HG02840 (cell line): ENCODE measurements around the gene CPLX3.

Experiments used
- ATAC-seq: cut with Tn5 transposase; IDR thresholded peaks from one replicate; pipeline ENCODE4 v1.9.1; 2021; ENCODE audit warnings: mild to moderate bottlenecking, moderate library complexity, moderate number of reproducible peaks; ENCODE audit not compliant: unreplicated experiment, low FRiP score

CPLX3 gene

DNA sequence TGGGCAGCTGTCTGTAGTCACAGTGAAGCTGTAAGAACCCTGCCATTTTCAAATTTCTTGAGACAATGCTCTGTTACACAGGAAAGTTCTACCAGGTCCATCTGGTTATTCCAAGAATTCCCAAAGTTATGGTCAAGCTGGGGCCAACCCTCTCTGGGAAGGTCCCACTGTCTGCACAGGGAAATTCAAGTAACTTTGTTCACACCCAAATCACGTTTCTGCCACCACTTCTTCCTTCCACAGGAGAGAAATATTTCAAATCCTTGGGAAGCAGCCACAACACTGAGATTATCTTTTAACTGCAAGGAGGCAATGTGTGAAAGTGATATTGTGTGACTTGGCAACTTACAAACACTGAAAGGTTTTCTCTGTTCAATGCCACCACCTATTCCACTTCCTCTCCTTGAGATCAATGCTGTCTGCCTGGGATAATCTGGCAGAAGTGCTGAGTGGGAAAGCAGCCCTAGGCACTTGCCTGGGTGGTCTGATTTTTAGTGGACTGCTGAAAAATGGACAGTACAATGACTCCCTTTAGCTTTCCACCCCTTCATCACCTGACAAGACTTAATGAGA is 41.1 kb downstream of the CPLX3 start:
- ATAC-seq, result no peak

- ATAC-seq, result no peak
These were observed 41.6 kb downstream of the CPLX3 start for GRCh38 chr15:74868059-74868458.

GRCh38 chr15:74869372-74869725 is 42.9 kb downstream of the CPLX3 start:
- no peak for ATAC-seq

DNA sequence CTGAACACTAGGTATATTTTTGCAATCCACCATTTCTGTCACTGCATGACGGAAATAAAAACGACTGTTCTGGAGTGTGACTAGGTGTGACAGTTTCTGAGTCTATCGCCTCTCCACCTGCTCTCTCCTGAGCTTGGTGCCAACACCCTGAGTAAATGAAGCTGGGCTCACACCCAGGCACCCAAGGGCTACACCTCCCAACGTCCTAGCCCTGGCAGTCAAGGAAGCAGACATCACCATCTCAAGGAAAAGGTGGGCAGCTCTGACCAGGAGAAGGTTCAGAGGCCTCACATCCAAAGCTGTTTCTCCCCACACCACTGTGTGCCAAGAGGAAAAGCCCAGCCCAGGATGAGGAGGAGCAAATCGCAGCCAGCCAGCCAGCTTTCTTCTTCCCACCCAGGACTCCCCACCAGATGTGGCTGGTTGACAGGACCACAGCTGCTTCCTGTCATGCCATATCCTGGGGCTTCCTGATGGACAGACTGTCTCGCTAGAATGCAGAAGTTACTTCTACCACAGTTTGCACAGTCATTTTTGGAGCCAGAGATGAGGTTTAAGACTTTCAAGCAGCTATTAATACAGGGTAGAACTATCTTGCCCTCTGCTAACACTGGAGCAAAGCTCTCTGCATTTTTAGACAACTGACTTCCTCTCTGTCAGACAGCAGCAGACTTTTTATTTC is 43.4 kb downstream of the CPLX3 start:
- no peak for ATAC-seq

GRCh38 chr15:74870436-74871215 is 44.2 kb downstream of the CPLX3 start:
- no peak for ATAC-seq

DNA sequence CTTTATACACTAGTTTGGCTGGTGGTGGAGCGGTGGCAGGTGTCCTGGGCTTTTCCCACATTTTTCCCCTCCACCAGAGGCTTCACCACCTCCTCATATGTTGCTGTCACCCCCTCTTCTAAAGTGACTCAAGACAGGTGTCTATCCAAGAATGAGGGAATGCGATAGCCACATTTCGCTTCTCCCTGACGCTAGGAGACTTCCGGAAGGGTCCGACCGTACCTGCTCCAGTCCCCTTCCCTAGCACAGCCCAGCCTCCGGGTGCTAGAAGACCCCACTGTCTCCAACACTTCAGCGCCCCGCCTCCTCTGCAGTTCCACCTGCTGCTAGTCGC is 46.2 kb downstream of the CPLX3 start:
- ATAC-seq, result no peak

DNA sequence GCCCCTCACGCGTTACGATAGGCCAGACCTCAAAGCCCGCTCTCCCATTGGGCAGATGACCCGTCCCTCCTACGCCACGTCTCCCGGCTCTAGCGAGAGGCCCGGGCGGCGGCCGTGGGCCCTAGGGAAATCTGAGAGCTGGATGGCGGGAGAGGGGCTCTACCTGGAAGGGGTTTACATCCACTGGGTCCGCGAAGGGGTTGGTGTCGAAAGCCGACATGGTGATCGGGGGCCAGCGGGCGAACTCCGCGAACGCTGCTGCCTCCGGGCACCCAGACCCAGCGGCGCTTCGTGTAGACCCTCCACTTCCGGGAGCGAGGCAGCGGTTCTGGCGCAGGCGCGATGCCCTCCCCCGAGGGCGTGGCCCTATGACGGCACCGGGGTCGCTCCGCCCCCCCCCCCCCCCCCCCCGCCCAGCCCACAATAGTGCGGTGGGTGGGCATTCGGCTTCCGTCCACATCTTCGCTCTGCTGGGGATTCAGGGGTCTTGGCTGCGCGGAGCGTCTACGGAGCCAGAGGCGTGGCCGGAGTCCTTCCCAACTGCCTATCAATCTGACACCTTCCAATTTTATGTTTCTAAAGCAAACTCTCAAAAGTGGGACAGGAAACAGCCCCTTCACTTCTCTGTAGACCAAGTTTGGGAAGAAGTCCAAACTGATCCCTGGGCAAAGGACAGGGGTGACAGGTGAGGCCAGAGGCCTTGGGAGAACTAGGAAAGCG is 46.8 kb downstream of the CPLX3 start, which contains the start of gene SCAMP2:
SCAMP2 (minus strand) TSS at position 330 of the 720 bp plus-strand sequence; CDS start at position 220, 110 bp downstream.
- peak; percentile 85 for ATAC-seq

DNA sequence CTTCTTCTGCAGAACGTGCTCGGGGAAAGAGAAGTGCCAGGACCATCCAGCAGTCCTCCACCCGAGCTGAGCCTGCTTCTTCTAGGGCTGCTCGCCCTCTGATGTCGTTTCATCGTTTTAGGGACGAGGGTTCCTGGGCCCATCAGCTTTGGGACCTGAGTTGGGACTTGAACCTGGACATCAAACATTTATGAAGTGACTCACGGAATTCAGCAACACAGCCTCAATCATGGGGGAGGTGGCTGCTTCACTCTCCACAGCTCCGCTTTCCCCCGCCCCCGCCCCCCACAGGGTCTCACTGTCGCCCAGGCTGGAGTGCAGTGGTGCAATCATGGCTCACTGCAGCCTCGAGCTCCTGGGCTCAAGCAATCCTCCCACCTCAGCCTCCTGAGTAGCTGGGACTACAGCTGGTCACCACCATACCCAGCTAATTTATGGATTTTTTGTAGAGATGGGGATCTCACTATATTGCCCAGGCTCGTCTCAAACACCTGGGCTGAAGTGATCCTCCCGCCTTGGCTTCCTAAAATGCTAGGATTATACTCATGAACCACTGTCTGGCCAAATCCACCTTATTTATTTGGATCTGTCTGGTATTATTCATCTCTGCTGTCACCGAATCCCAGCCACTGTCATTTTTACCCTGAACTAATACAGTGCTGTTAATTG is 47.5 kb downstream of the CPLX3 start:
- ATAC-seq, result no peak

DNA sequence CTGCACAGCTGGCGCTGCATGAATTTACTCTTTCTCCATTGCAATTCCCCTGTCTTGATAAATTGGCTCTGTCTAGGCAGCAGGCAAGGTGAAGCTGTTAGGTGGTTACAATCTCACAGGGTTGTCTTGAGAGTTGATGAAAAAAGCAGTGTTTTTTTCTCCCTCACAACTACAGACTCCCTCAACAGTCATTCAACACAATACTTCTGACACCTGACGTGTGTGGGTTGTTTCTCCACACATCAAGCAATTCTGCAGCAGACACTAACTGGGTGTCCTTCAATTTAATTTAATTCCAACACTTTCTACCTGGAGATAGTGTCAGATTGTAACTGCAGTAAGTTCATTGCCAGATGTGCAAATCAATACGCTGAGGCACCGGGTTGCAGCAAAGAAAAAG is 51.8 kb downstream of the CPLX3 start:
- ATAC-seq, result no peak
